GM23338 (cell line): ENCODE measurements around the gene CEP44.

Source experiments
- EZH2 ChIP-seq: fragments of 200-600 bp; sonication (generic); IDR thresholded peaks from one replicate; pipeline ENCODE4 v1.8.0; 2017; ENCODE audit warnings: antibody characterized with exemption, mild to moderate bottlenecking, low read depth; ENCODE audit not compliant: unreplicated experiment
- EZH2phosphoT487 ChIP-seq: fragments of 200-600 bp; sonication (generic); IDR thresholded peaks from one replicate; pipeline ENCODE4 v1.8.1; 2018; ENCODE audit warnings: antibody characterized with exemption; ENCODE audit not compliant: unreplicated experiment
- POLR2AphosphoS5 ChIP-seq: IDR thresholded peaks from 2 replicates; pipeline ENCODE4 v1.6.1; 2016; ENCODE audit warnings: antibody characterized with exemption, low read depth
- STAT1 ChIP-seq: IDR thresholded peaks from one replicate; pipeline ENCODE4 v1.6.1; 2016; ENCODE audit warnings: antibody characterized with exemption; ENCODE audit not compliant: unreplicated experiment
- ZNF114 ChIP-seq: fragments of 250-450 bp; sonication (Bioruptor Pico); IDR thresholded peaks from 2 replicates; pipeline ENCODE4 v1.5.0; 2020; ENCODE audit warnings: mild to moderate bottlenecking, moderate library complexity
- ZNF331 ChIP-seq: fragments of 250-450 bp; sonication (Bioruptor Pico); IDR thresholded peaks from 2 replicates; pipeline ENCODE4 v1.5.0; 2020; ENCODE audit warnings: low read depth, mild to moderate bottlenecking, moderate library complexity
- TF ChIP-seq, protein P1 (sequence below): IDR thresholded peaks from one replicate; pipeline ENCODE4 v1.6.1; 2018; ENCODE audit warnings: antibody characterized with exemption; ENCODE audit not compliant: unreplicated experiment
- TF ChIP-seq, protein P2 (sequence below), 2 experiments: fragments of 200-600 bp in 1 of 2; sonication (generic) in 1 of 2; conservative IDR thresholded peaks; 2 replicates each; pipeline versions ENCODE4 v1.5.1 to v1.6.1; 2016 to 2017; ENCODE audit warnings: antibody characterized with exemption in 2 of 2, low read depth in 2 of 2, mild to moderate bottlenecking in 2 of 2, moderate library complexity in 1 of 2

DNA sequence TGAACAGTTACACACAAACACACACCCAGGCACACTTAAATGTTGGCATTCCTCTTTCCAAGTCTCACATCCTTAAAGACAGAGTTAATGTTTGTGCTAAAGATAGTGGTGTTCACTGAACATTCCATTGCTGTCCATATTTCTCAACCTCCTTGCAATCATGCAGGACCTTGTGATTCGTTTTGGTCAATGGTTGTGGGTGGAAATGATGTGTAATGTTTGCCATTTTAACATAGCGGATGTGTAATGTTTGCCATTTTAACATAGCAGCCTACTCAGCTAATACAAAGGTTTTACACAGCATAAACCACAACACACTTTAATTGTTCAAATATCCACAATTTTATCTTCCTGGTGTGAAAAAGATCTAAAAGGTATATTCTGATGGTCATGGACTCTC is 93.9 kb downstream of the CEP44 start:
- no peak for TF ChIP-seq ZNF331 (CRISPR knock-in tag)
- TF ChIP-seq, protein P1, sequence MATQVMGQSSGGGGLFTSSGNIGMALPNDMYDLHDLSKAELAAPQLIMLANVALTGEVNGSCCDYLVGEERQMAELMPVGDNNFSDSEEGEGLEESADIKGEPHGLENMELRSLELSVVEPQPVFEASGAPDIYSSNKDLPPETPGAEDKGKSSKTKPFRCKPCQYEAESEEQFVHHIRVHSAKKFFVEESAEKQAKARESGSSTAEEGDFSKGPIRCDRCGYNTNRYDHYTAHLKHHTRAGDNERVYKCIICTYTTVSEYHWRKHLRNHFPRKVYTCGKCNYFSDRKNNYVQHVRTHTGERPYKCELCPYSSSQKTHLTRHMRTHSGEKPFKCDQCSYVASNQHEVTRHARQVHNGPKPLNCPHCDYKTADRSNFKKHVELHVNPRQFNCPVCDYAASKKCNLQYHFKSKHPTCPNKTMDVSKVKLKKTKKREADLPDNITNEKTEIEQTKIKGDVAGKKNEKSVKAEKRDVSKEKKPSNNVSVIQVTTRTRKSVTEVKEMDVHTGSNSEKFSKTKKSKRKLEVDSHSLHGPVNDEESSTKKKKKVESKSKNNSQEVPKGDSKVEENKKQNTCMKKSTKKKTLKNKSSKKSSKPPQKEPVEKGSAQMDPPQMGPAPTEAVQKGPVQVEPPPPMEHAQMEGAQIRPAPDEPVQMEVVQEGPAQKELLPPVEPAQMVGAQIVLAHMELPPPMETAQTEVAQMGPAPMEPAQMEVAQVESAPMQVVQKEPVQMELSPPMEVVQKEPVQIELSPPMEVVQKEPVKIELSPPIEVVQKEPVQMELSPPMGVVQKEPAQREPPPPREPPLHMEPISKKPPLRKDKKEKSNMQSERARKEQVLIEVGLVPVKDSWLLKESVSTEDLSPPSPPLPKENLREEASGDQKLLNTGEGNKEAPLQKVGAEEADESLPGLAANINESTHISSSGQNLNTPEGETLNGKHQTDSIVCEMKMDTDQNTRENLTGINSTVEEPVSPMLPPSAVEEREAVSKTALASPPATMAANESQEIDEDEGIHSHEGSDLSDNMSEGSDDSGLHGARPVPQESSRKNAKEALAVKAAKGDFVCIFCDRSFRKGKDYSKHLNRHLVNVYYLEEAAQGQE, result no peak
- TF ChIP-seq, protein P2, sequence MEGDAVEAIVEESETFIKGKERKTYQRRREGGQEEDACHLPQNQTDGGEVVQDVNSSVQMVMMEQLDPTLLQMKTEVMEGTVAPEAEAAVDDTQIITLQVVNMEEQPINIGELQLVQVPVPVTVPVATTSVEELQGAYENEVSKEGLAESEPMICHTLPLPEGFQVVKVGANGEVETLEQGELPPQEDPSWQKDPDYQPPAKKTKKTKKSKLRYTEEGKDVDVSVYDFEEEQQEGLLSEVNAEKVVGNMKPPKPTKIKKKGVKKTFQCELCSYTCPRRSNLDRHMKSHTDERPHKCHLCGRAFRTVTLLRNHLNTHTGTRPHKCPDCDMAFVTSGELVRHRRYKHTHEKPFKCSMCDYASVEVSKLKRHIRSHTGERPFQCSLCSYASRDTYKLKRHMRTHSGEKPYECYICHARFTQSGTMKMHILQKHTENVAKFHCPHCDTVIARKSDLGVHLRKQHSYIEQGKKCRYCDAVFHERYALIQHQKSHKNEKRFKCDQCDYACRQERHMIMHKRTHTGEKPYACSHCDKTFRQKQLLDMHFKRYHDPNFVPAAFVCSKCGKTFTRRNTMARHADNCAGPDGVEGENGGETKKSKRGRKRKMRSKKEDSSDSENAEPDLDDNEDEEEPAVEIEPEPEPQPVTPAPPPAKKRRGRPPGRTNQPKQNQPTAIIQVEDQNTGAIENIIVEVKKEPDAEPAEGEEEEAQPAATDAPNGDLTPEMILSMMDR (conservative IDR thresholded peaks at IDR 0.05; ENCODE audit: low read depth in 2 of 2), result no peak
- no peak for TF ChIP-seq STAT1
- TF ChIP-seq EZH2, result no peak
- TF ChIP-seq EZH2phosphoT487, result no peak
- no peak for TF ChIP-seq ZNF114
- no peak for TF ChIP-seq POLR2AphosphoS5
